ENCODE results near the gene WDR70. TPM values are rescaled to one million over a fixed set of nuclear protein-coding genes. Genes with fewer than 3 reads are reported as not detected.
"Not testable (repeated sequence)": the region's sequence is repeated elsewhere in the genome, so short reads cannot be mapped to it uniquely, and the experiment has no call there.

The WDR70 gene
- polyA plus RNA-seq, 3 donors: 45.6 to 54.3 (median 47.7) TPM

DNA sequence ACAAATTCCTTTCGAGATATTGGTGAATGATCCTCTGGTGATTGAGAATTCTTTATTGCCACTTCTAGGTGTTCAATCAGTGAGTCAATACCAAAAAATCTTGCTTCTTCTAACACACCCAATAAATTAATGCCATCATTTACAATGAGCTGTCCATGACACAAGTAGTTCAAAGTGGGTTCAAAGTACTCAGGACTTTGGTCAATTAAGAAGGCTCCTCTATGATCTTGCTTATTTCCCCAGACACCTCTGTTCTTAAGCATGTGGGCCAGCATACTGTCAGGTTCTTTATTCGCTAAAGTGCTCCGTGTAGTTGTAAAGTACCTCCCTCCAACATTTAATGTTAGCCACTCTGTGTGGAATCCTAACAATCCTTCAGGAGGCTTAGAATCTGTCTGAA is 127.1 kb downstream of the WDR70 start:
- DNase-seq: no peak

DNA sequence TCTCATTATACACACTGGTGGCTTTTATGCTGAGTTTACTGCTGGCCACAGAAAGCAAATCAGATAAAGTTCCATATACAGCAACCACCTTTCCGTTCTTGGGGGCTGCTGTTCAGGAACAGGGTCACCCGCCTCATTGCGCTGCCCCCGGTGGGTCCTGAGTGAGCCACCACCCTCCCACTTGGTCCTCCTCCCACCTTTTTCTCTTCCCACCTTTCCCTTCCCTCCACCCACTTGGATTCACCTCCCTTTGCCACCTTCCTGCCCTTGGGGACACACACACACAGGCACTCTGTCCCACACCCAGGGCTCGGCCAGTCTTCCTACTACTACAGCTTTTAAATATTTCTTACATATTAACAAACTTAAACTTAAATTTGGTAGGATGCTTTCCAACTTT is 127.6 kb downstream of the WDR70 start:
- no peak for DNase-seq

DNA sequence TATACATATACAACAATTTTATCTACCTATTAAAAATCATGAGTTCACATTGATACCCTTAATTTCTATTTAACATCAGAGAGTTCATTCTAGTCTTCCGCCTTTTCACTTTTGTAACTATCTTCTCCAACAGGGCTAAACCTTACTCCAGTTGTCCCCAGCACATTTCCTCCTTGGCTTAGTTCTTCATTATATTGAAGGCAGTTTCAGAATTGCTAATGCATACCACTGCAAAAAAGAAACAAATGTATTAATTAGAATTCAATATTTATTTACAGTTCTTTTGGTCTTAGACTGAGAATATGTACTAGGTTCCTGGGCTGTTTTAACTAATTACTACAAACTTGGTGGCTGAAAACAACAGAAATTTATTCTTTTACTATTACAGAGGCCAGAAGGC is 132.5 kb downstream of the WDR70 start:
- no peak for DNase-seq

DNA sequence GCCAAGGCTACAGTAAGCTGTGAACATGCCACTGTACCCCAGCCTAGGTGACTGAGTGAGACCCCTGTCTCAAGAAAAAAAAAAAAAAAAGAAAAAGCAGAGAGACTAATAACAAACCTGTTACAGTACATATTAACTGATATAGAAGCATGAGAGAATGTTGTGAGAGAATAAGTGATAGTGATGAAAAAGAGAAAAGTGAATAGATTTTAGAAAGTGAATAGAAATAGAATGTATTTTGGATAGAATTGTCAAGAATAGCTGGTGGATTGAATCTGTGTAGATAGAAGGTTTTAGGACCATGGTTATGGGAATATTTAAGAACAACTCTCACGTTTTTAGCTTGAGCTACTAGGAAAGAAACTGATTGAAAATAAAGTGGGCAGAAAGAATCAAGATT is 135.8 kb downstream of the WDR70 start:
- DNase-seq: no peak

DNA sequence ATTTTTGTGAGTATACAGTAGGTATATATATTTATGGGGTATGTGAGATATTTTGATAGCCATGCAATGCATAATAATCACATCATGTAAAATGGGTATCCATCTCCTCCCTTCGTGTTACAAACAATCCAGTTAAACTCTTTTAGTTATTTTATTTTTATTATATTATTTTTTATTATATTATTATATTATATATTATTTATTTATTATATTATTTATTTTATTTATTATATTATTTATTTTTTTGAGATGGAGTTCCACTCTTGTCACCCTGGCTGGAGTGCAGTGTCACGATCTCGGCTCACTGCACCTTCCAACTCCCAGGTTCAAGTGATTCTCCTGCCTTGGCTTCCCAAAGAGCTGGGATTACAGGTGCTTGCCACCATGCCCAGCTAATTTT is 138.6 kb downstream of the WDR70 start:
- no peak for DNase-seq

DNA sequence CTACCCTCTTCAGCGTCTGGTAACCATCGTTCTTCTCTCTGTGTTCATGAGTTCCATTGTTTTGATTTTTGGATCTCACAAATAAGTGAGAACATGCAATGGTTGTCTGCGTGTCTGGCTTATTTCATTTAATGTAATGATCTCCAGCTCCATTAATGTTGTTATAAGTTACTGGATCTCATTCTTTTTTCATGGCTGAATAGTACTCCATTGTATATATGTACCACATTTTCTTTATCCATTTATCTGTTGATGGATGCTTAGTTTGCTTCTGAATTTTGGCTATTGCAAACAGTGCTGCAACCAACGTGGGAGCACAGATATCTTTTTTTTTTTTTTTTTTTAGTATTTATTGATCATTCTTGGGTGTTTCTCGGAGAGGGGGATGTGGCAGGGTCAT is 139.2 kb downstream of the WDR70 start:
- DNase-seq: not testable (repeated sequence)

DNA sequence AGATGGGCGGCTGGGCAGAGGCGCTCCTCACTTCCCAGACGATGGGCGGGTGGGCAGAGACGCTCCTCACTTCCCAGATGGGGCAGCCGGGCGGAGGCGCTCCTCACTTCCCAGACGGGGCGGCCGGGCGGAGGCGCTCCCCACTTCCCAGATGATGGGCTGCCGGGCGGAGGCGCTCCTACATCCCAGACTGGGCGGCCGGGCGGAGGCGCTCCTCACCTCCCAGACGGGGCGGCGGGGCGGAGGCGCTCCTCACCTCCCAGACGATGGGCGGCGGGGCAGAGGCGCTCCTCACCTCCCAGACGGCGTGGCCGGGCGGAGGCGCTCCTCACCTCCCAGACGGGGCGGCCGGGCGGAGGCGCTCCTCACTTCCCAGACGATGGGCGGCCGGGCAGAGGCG is 140.2 kb downstream of the WDR70 start:
- DNase-seq: no peak

DNA sequence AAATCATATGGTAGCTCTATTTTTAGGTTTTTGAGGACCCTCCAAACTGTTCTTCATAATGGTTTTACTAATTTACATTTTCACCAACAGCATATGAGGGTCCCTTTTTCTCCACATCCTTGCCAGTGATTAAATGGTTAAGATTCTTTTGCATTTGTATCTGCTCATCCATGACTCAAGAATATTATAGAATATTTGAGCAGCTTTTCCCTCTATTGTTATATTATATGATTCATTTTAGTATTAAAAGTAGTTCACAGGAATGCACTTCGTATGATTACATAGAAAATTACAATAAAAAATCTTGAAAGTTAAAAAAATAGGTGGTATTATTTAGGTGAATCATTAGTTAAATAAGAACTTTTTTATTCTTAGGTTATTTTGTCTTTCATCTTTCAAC is 140.7 kb downstream of the WDR70 start:
- no peak for DNase-seq

DNA sequence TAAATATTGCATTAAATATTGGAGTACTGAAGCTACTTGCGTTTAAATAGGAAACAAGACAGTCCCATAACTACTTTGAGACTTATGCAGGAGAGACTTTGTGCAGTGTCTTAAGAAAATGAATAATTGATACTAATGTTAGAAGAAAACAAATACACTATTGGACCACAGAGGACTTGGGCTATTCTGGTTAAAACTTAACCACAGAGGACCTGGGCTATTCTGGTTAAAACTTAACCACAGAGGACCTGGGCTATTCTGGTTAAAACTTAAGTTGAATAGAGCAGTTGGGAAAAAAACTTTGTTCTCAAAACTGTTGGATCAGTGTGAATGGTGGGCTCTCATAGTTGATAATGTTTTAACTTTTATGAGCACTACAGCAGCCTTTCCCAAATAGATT is 141.7 kb downstream of the WDR70 start:
- no peak for DNase-seq

DNA sequence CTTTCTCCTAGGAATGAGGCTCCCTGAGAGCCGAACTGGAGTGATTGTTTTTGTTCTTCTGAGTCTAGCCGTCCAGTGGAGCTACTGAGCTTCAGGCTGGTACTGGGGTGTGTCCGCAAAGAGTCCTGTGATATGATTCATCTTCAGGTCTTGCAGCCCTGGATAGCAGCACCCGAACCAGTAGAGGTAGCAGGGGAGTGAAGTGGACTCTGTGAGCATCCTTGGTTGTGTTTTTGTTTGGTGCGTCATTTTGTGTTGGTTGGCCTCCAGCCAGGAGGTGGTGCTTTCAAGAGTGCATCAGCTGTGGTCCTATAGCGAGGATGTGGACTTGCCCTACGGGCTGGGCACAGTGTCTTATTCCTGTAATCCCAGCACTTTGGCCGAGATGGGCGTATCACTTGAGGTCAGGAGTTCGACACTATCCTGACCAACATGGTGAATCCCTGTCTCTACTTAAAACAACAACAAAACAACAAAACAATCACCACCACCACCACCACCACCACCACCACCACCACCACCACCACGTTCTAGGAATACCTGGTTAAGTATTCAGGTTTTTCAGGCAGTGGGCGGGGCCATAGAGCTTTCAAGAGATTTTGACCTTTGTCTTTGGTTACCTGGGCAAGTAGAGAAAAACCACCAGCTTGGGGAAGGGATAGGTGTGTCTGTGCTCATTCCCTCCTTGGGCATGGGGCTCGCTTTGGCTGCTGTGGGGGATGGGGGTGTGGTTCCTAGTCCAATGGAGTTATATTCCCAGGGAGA is 154.0 kb downstream of the WDR70 start:
- no peak for DNase-seq

DNA sequence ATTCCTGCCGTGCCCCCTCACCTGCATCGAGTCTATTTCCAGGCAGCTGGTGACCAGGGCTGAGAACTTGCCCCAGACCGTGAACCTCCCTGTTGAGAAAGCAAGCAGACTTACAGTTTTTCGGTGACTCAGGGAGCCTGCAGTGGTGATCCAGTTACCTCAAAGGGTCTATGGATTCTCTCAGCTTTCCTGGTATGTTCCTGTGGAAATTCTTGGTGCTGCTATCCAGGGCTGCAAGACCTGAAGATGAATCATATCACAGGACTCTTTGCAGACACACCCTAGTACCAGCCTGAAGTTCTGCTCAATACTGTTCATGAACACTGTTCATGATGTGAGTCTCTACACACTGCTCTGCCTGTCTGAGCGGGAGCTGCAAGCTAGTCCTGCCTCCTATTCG is 154.7 kb downstream of the WDR70 start:
- no peak for DNase-seq

DNA sequence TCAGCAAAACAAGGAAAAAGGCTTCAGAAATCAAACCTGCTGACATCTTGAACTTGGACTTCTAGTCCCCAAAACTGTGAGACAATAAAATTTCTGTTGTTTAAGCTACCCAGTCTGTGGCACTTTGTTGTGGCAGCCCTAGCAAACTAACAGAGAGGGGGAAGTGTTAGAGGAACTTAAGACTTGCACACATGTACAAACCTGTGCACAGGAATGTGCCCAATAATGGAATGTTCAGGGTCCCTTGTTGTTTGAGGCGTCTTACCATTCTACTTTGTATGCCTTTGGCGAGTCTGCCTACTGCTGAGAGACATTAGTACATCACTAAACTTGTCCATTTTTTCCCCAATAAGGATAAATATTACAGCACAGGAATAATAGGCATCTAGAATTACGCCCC is 160.3 kb downstream of the WDR70 start:
- DNase-seq: no peak

DNA sequence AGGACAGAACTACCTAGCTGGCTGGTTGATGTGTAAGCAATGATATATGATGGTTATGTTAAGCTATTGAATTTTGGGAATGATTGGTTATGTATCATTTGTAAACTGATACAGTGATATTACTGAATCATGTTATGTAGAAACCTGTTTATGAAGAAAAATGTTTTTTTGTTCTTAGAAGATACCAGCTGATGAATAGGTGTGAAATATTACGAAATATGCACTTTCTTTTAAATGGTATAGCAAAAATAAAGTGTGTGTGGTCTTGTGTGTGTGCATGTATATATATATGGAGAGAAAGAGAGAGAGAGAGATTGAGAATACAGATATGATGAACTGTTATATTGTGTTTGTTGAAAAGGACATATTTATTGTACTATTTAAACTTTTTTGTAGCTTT is 164.1 kb downstream of the WDR70 start:
- no peak for DNase-seq

DNA sequence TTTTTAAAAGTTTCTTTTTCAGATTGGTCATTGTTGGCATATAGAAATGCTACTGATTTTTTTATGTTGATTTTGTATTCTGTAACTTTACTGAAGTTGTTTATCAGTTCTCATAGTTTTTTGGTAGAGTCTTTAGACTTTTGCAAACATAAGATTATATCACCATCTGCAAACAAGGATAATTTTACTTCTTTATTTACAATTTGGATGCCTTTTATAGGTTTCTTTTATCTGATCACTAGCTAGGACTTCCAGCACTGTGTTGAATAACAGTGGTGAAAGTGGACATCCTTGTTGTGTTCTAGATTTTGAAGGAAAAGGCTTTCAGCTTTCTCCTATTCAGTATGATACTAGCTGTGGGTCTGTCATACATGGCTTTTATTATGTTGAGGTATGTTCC is 170.3 kb downstream of the WDR70 start:
- no peak for DNase-seq

DNA sequence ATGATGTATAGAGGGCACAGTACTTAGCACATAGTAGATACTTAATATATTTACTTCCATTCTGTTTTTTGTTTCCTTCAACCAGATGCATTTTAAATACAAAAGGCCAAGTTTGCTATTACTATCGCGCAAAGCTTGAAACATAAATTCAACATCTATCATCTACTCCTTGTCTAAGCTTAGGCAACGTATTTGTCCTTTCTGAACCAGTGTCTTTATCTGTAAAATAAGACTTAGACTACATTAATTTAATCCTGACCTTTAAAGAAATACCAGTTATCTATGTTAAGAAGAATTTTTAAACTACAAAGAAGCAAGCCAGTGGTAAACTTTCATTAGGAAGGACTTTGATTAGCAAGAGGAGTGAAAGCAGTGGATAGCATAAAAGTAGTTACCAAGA is 173.0 kb downstream of the WDR70 start:
- DNase-seq: no peak

DNA sequence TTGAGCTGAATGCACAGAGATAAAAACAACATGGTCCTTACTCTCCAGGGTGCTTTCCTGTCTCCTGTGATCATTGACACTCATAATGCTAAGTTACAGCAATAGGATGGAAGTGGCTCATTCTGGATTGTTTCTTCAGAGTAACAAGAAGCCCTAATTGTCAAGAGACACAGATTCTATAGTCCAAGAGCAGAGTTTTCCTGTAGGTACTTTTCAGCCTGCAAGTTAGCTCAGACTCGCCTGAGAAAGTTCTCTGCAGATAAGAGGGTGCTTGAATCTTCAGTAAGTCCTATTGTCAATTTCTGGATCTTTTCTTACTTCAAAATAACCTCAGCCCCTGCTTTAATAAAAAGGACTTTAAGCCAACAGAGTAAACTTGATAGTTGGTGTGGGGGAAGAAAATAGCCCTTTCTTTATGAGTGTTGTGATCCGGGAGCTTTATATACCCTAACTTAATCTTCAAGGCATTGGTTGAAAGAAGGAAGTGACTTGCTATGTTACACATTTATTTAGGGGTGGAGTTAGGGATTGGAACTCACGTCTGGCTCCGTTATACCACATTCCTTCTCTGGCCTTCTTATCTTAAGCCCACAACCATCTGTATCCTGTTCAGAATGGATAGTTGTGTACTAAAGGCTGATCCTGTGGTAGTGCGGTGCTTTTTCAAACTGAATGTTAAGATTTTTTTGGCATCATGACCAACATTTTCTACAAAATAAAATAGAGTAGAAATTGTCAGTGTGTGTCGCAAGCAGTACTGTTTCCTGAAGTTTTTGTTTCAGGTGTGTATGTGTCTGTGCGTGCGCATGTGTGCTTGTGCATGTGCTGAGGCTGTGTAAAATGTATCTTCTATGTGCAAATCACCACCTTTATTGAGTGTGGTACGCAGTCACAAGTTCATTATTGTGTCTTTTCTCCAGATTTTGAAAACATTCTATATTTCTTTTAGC is 173.9 kb downstream of the WDR70 start:
- DNase-seq: peak; percentile 17

DNA sequence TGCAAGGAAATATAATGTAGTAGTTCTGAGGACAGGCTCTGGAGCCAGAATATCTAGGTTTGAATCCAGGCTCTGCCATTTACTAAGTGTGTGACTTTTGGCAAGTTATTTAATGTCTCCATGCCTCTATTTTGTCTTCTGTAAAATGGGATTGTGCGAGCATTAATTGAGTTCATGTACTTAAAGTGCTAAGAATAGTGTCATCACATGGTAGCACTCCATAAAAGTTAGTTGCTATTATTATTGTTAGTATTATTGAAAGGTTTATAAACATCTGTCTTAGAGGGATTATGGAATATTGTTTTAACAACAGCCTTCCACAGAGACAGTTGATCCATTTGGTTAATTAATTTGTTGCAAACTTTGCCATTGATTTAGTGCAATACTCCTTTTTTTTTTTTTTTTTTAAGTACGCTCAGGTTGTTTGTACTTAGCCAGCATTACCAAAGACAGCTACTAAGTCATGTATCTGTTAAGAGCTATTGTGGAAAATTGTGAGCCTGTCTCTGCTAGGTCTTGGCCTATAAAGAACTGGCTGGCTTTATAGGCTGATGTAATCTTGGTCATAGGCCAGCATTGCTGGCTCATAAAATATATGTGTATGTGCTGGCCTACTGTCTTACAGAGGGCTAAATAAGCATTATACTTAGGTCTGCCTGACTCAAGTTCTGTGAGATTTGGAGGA is 174.7 kb downstream of the WDR70 start:
- no peak for DNase-seq

DNA sequence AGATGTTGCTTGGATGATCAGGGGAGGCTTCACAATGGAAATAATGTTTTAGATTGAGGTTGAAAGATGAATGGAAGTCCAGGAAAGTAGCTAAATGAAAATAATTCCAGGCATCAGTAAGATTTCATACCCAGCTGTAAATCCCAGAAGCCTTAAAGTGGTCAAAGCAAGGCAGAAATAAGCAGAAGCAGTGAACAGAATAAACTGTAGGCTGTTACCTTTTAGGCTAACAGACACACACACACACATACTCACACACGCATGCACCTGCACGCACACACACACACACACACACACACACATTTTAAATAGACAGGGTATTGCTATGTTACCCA is 175.3 kb downstream of the WDR70 start:
- no peak for DNase-seq

DNA sequence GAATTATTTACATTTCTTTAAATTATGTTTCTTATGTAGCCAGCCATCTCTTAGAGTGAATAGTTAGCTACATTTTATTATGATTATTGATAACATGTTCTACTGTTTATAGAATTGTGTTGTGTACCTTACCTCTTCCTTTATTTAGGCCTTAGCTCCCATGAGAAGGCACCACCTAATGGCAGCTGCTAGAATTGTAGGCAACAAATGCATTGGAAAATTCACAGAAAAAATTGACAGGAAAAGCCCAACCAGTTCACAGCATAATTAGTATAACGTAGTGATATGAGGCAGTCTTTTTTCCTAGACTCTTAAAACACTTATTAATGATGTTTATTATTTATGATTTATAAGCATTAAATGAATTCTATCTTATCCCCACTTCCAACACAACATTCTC is 175.8 kb downstream of the WDR70 start:
- DNase-seq: no peak

DNA sequence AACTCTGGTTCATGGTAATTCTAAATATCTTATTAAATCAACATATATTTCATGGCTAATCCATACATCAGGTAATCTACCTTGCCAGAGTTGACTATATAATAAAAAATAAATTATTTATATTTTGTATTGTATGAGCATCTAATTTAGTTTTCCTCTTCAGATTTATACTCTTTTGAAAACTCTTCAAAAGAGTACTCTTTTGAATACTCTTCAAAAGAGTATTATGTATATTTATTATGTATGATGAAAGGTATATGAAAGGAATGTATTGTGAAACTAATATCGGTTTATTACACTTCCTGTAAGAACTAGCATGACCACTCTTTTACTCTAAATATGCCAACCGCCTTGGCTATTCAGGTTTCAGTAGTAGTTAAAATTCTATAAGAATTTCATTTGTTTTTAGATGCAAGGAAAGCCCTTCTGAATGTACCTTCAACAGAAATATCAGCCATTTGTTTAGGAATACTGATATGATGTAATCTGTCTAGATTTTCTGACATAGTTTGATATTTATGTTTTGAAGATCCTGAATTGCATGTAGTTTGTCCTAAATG is 178.7 kb downstream of the WDR70 start:
- no peak for DNase-seq

DNA sequence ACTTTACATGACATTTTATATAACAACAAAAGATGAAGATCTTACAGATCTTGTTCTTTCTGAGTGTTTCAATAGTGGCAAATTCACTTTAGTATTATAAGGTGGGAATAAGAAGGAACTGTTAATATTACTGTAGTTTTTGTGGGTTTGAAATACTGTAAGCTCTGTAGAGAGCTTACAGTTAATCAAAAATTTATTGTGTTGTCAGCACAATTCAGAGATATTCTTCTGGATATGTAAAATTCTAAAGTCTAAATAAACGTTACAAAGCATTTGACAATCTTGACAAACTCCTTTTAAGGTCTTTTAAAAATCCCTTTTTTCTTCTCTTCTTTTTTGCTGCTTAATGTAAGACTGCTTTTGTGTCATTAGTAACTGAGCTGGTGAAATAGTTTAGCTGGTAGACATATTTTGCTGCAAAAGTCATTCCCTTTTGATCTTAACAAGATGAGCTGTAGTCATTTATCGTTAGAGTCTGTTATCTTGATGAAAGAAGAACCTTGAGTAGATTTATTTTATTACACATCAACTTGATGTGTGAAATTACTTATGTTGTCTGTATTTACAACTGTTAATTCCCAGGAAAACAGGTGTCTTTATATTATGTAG is 186.0 kb downstream of the WDR70 start:
- no peak for DNase-seq

DNA sequence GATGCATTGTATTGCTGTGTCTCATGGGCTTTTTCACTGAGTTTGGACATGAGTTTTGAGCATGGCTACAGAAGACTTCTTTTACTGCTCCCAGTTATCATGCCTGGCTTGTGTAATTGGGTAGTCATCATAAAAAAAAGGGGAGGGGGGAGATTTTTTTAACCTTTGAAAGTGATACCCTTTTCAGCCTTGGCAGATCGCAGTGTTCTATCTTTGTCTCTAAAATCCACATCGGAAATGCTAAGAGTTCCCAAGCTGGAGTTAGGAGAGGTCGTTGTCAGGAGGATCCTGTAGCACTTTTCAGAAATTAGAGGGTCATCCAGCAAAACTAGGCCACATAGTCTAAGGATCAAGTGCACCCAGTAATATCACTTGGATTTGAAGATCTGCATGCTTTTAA is 188.4 kb downstream of the WDR70 start:
- no peak for DNase-seq

All from renal pelvis (tissue), 4 donors.